IPS-18c (cell line): ENCODE results near the gene UGT1A5.

ENCODE experiments used
- H3K4me3 ChIP-seq: 2 replicates; pipeline ENCODE4 v1.7.0; 2013; ENCODE audit warnings: low read depth, mild to moderate bottlenecking, low read length, moderate library complexity; ENCODE audit not compliant: insufficient read depth
- H3K9me3 ChIP-seq: one replicate; pipeline ENCODE4 v1.6.1; 2013; ENCODE audit warnings: mild to moderate bottlenecking, low read length, moderate library complexity; ENCODE audit not compliant: control insufficient read depth, insufficient read depth

UGT1A5 gene

DNA sequence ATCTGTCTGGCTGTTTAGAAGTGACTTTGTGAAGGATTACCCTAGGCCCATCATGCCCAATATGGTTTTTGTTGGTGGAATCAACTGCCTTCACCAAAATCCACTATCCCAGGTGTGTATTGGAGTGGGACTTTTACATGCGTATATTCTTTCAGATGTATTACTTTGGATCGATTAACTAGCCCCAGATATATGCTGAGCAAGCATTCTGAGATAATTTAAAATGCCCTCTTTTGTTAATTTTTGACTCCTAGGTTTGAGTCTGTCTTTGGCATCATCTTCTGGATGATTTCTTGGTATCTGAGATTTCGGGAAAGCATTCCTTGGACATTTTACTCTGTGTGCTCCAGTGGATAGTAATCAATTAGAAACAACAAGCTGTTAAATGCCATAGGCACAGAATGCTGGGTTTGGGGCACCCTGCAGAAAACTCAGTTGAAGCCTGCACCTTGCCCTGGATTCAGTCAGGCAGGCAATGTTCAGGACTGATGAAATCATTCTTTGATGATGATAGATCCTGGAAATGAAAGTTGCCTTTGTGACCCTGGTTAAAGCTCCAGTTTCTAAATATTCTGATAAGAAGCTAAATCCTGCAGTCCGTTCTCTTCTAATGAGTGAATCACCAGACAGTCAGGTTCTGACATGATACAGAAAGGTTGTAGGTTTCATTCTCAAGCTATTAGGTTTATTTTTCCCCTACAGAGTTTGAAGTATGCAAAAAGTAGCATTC, 48.5 kb downstream of the UGT1A5 start:
- no peak overlapping the region for H3K4me3 ChIP-seq
- H3K9me3 ChIP-seq = no peaks in the 10 kb centered on the region

DNA sequence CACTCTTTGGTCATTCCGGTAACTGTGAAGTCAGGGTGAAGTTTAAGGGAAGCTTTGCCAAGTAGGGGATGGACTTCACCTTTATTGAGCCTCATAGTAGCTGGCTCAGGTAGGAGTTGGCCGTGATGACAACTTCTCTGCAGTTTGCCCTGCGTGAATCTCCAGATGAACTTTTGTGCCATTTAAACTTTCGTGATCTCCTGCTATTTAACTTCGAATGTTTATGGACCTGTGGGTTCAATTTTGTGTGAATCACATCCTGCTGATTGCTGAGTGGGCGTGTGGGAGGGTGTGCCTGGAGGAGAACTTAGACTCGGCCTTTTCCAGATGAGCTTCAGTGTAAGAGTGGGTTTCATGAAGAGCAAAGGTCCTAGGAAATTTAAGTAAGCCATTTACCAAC, 51.6 kb downstream of the UGT1A5 start:
- H3K9me3 ChIP-seq = no peaks in the 10 kb centered on the region
- no peak overlapping the region for H3K4me3 ChIP-seq

DNA sequence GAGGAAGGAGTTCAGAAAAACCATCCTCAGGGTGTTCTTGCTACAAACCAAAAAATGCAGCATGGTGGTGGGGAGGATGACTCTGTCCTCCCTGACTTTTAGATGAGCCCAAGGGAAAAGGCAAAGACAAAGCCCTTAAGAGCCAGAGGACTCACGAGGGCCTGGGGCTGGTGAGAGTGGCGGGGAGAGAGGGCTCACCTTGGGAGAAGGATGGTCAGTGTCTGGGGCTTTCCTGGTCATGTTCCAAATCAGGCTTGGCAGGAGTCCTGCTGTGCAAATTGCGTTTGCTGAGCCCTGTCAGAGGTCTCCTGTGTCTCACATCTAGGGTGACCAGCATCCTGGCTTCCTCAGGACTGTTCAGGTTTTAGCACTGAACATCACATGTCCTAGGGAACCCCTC, 52.1 kb downstream of the UGT1A5 start:
- Histone ChIP-seq H3K9me3 (no peaks in the 10 kb centered on the region), H3K4me3 (no peak overlapping the region)

DNA sequence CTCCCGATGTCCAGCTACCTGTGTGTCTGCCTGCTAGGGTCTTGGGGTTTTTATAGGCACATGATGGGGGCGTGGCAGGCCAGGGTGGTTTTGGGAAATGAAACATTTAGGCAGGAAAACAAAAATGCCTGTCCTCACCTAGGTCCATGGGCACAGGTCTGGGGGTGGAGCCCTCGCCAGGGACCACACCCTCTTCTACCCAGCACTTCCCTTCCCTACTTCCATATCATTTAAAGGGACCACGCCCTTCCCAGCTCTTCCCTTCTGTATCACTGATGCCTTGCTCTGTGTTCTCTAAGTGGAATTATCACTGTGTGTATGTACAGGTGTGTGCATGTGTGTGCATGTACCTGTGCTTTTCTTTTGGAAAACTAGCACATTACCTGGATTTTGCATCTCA, 53.7 kb downstream of the UGT1A5 start:
- Histone ChIP-seq H3K9me3 (no peaks in the 10 kb centered on the region), H3K4me3 (no peak overlapping the region)

DNA sequence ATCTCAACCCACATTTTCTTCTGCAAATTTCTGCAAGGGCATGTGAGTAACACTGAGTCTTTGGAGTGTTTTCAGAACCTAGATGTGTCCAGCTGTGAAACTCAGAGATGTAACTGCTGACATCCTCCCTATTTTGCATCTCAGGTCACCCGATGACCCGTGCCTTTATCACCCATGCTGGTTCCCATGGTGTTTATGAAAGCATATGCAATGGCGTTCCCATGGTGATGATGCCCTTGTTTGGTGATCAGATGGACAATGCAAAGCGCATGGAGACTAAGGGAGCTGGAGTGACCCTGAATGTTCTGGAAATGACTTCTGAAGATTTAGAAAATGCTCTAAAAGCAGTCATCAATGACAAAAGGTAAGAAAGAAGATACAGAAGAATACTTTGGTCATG, 55.4 kb downstream of the UGT1A5 start:
- Histone ChIP-seq H3K9me3 (no peaks in the 10 kb centered on the region), H3K4me3 (no peak overlapping the region)

DNA sequence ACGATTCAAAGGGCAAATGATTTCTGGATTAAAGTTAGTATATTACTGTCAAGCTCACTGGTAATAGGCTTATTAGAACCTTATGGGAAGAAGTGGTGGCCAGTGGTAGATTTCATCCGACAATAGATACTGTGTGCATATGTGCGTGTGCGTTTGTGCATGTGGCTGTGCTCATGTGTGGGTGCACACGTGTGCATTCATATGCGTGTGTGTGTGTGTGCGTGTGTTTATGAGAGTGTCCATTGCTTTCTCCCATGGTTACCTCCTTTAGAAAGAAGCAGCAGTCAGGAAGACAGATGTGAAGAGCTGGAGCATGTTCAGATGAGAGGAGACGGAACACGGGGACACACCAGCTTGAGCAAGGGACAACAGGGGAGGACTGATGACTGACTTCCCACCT, 56.6 kb downstream of the UGT1A5 start:
- Histone ChIP-seq H3K9me3 (no peaks in the 10 kb centered on the region), H3K4me3 (no peak overlapping the region)

DNA sequence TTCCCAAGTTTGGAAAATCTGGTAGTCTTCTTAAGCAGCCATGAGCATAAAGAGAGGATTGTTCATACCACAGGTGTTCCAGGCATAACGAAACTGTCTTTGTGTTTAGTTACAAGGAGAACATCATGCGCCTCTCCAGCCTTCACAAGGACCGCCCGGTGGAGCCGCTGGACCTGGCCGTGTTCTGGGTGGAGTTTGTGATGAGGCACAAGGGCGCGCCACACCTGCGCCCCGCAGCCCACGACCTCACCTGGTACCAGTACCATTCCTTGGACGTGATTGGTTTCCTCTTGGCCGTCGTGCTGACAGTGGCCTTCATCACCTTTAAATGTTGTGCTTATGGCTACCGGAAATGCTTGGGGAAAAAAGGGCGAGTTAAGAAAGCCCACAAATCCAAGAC, 59.4 kb downstream of the UGT1A5 start:
- H3K4me3 ChIP-seq = no peak overlapping the region
- H3K9me3 ChIP-seq = no peaks in the 10 kb centered on the region

DNA sequence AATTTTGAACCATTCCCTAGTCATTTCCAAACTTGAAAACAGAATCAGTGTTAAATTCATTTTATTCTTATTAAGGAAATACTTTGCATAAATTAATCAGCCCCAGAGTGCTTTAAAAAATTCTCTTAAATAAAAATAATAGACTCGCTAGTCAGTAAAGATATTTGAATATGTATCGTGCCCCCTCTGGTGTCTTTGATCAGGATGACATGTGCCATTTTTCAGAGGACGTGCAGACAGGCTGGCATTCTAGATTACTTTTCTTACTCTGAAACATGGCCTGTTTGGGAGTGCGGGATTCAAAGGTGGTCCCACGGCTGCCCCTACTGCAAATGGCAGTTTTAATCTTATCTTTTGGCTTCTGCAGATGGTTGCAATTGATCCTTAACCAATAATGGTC, 59.9 kb downstream of the UGT1A5 start:
- Histone ChIP-seq H3K4me3 (no peak overlapping the region), H3K9me3 (no peaks in the 10 kb centered on the region)

DNA sequence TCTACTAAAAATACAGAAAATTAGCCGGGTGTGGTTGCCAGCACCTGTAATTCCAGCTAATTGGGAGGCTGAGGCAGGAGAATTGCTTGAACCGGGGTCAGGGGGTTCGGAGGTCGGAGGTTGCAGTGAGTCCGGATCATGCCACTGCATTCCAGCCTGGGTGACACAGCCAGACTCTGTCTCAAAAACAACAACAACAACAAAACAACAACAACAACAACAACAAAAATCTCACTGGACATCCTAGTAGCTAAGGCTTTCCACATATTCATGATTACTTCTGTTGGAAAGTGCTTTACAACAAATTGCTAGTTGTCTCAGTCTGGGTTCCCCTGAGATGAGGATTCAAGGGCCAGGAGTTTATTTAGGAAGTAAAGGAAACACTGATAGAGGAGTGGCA, 61.1 kb downstream of the UGT1A5 start:
- H3K4me3 ChIP-seq = no peak overlapping the region
- no peaks in the 10 kb centered on the region for H3K9me3 ChIP-seq

DNA sequence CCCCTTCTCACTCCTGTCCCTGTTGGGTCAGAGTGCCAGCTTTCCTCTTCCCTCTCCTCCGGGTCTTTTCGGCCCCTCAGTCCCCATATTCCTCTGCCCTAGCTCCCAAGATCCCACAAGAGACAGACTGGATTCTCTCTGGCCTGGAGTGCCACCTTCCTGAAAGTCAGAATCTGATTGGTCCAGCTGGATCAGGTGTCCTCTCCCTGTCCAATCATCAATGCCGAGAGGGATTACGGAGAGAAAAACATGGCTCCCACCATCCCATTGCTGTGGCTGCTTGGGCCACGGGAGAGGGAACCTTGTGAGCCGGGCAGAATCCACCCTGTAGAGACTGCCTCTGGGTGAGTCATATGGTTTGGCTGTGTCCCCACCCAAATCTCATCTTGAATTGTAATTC, 62.7 kb downstream of the UGT1A5 start:
- Histone ChIP-seq H3K4me3 (no peak overlapping the region), H3K9me3 (no peaks in the 10 kb centered on the region)

DNA sequence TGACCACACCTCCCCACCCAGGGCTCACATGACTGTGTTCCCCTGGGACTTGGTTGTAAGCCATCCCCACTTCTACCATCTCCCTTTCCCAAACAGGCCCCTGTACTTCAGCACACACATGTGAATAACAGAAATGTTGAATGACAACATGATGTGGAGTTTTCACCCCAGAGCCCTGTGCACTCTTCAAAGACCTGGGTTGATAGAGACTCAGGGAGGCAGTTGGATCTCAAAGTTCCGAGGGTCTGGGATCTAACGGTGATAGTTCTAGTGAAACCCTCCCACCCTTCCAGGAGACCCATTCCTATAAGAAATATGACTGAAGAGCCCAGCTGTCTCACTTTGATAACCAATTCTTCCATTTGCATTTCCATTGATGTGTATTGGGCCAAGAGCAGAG, 65.3 kb downstream of the UGT1A5 start, which contains the start of gene MROH2A:
TSS of gene MROH2A (plus strand) at position 301 of the 400 bp plus-strand sequence. CDS start 1,029 bp downstream, outside the sequence.
- Histone ChIP-seq H3K4me3 (no peak within 1 kb of the TSS), H3K9me3 (no peaks in the 10 kb centered on the region)

DNA sequence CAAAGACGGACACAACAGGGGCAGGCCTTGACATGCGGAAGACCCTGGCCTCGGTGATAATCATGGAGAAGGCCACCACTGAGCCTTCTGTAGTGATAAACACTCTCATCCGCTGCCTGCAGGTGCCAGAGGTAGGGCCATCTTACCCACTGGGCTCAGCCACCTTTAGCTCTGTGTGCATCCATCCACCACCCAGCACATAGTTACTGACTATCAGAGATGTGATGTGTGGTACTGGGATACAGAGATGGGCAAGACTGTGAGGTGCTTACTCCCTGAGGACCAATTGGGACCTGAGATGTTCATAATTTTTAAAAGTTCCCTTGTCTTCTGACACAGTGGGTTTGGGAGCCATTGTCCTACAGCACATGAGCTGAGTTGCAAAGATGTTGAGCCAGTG, 67.0 kb downstream of the UGT1A5 start:
- Histone ChIP-seq H3K9me3 (no peaks in the 10 kb centered on the region), H3K4me3 (no peak overlapping the region)

DNA sequence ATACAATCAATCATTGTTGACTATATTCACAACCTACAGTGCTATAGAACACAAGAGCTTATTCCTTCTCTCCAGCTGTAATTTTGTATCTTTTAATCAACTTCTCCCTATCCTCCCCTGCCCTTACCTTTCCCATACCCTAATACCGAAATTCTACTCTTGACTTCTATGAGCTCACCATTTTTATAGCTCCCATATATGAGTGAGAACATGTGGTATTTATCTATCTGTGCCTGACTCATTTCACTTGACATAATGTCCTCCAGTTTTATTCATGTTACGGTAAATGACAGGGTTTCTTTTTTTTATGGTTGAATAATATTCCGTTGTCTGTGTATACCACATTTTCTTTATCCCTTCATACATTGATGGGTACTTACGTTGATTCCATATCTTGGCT, 68.1 kb downstream of the UGT1A5 start:
- no peak overlapping the region for H3K4me3 ChIP-seq

DNA sequence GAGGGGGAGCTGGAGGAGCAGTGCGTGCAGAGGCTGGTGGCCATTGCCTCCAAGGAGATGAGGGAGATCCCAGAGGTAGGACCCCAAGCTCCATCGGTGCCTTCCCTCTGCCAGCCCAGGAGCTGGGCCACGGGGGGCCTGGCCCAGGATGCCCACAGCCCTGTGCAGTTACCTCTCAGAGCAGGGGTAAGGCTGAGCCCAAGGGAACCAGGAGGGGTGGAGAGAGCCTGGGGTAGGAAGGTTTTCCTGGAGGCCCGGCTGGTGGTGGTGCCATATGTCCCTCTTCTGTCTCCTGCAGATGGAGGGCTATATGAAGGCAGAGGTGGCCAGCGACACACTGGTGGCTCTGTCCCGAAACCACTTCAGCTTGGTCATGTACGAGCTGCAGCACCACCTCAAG, 76.8 kb downstream of the UGT1A5 start:
- H3K4me3 ChIP-seq = no peak overlapping the region

More for the DNA sequence above, 68.1 kb downstream of the UGT1A5 start:
- H3K9me3 ChIP-seq = peaks cover 3% of the 10 kb centered on the region

DNA sequence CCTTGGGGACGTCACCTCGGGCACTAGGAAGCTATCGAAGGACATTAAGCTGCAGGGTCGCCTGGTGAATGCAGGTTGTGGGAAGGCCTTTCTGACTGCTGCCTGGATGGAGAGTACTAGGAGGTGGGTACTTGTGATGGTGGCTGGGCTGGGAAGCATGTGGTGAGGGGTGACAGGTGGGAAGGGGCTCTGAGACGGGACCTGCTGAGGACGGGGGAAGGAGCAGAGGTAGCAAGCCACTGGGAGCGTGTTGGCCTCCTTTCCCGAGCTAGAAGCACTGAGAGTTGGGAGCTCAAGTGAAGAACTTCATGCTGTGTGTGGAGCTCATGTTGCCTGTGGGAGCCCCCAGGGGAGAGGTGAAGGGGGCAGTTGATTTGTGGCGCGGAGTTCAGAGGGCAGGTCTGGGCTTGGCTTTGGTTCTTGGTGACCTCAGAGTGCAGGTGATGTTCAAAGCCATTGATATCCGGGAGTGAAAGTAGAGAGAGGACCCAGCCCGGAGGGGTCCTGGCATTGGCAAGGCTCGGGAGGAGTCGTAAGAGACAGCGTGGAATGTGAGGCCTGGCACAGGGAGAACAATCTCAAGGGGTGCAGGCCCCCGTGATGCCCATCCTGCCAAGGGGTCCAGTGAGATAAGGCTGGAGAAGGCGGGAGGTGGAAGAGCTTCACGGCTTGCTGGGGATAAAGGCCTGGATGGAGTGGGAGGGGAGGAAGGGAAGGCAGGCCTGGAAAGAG, 78.6 kb downstream of the UGT1A5 start:
- H3K4me3 ChIP-seq = no peak overlapping the region
- peaks cover 2% of the 10 kb centered on the region for H3K9me3 ChIP-seq

More for the DNA sequence above, 76.8 kb downstream of the UGT1A5 start:
- H3K9me3 ChIP-seq = peaks cover 5% of the 10 kb centered on the region

DNA sequence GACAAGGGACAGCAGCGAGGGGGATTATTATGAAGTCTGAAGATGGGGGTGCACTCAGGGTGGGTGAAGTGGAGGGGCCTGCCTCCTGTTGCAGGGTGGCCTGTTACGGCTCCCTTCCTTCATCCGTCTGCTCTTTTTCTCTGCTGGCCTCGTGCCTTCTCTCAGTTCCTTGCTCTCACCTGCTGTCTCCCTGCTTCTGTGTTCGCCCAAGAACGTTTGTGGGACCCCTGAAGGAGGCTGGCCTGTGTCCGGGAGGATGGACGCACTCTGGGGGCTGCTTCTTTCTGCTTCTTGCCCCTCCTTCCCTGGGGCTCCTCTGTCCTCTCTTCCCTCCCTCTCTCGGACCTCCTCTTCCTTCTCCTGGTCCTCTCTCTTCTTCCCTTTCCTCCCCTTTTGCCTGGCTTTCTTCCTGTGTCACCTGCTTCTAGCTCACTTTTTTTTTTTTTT, 79.2 kb downstream of the UGT1A5 start:
- no peak overlapping the region for H3K4me3 ChIP-seq
- peaks cover 2% of the 10 kb centered on the region for H3K9me3 ChIP-seq

DNA sequence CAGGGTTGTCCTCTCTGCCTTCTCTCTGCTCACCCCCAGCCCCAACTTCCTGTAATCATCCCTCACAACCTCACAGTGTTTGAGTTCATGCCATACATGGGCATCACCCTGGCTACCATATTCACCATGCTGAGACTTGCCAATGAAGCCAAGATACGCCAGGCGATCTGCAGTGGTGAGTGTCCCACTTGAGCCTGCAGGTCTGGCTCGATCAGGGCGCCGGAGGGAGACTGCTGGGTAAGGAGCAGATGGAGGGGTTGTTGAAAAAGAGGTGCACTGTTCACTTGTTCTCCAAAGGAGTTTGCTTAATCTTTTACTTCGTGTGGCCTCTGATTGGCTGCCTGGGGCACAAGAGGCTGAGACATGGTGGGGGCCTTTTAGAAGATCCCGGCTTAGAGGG, 80.0 kb downstream of the UGT1A5 start:
- no peak overlapping the region for H3K4me3 ChIP-seq
- H3K9me3 ChIP-seq = peaks cover 2% of the 10 kb centered on the region

DNA sequence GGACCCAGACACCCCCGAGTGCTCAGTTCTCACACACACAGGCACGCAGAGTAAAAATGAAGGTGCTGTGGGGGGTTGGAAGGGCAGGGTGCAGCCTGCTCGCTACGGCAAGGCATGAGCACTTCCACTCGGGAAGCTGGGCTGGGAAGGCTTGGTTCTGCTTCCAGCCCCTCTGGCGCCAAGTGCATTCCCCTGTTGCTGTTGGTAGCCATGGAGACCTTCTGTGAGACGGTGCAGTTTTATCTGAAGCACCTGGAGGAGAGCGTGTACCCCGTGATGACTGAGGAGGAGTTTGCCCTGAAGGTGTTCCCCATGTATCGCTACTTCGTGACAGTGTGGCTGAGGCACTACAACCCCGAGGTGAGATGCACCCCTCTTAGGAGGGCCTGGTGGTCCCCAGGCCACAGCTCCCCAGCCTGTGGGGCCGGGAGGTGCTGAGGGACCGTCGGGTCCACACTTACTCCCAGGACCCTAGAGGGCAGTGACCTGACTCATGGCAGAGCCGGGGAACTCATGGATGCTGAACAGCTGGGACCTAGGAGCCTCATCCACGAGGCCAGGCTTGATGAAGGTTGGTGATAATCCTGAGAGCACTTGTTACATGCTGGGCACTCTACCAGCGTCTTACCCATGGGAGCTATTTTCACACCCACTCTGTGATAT, 80.9 kb downstream of the UGT1A5 start:
- Histone ChIP-seq H3K4me3 (no peak overlapping the region), H3K9me3 (peaks cover 2% of the 10 kb centered on the region)
